HEK293 (cell line): ENCODE data around the gene CDC27.
A peak's percentile ranks its signal among the peaks of the same experiment; 100 is the strongest.

ENCODE experiments used
- CTCF ChIA-PET: fragments of 350-600 bp; formaldehyde crosslinking; extraction: SDS; loops from one replicate; lab custom pipeline; 2021; ENCODE audit warnings: antibody characterized with exemption; lab: Yijun Ruan, JAX
- POLR2A ChIA-PET: fragments of 300-600 bp; formaldehyde crosslinking; extraction: SDS; loops from one replicate; lab custom pipeline; 2020; ENCODE audit warnings: antibody characterized with exemption, inconsistent platforms; lab: Yijun Ruan, JAX
- H3K27ac ChIP-seq: fragments of 200-500 bp; sonication (Bioruptor generic); 2 replicates; pipeline ENCODE4 v1.5.1; 2014; ENCODE audit warnings: low read depth, low read length, control low read depth, inconsistent platforms; ENCODE audit errors: extremely low read depth
- H3K36me3 ChIP-seq, 2 experiments: fragments of 200-500 bp in 1 of 2; sonication (Bioruptor generic) in 1 of 2; 1 replicate in 1 of 2; 2 replicates in 1 of 2; pipeline ENCODE4 v1.5.1; 2014 to 2017; ENCODE audit warnings: inconsistent platforms in 2 of 2, low read length in 2 of 2; ENCODE audit not compliant: control insufficient read depth in 2 of 2, insufficient read depth in 1 of 2
- H3K4me1 ChIP-seq: fragments of 200-500 bp; sonication (Bioruptor generic); 2 replicates; pipeline ENCODE4 v1.5.1; 2014; ENCODE audit warnings: mild to moderate bottlenecking, low read length, inconsistent platforms; ENCODE audit not compliant: control insufficient read depth, insufficient read depth
- H3K4me3 ChIP-seq: 2 replicates; pipeline ENCODE4 v1.5.1; 2011; ENCODE audit warnings: low read depth, mild to moderate bottlenecking, control low read depth, low read length, moderate library complexity
- H3K9me3 ChIP-seq: fragments of 200-500 bp; sonication (Bioruptor generic); 2 replicates; pipeline ENCODE4 v1.5.1; 2014; ENCODE audit warnings: low read depth, low read length, inconsistent platforms; ENCODE audit not compliant: control insufficient read depth, insufficient read depth
- FEZF1 ChIP-seq: fragments of 450-650 bp; formaldehyde crosslinking; IDR thresholded peaks from 2 replicates; pipeline ENCODE4 v1.5.1; 2016; ENCODE audit warnings: missing biosample characterization, missing genetic modification characterization
- KLF7 ChIP-seq: fragments of 450-650 bp; formaldehyde crosslinking; IDR thresholded peaks from 2 replicates; pipeline ENCODE4 v1.5.1; 2016; ENCODE audit warnings: missing biosample characterization, missing genetic modification characterization, borderline replicate concordance
- PATZ1 ChIP-seq: fragments of 450-650 bp; formaldehyde crosslinking; IDR thresholded peaks from 2 replicates; pipeline ENCODE4 v1.5.1; 2016; ENCODE audit warnings: missing biosample characterization, missing genetic modification characterization
- SP3 ChIP-seq: fragments of 450-650 bp; formaldehyde crosslinking; IDR thresholded peaks from 2 replicates; pipeline ENCODE4 v1.5.1; 2016; ENCODE audit warnings: missing biosample characterization, missing genetic modification characterization
- SP7 ChIP-seq: fragments of 450-650 bp; formaldehyde crosslinking; IDR thresholded peaks from 2 replicates; pipeline ENCODE4 v1.5.1; 2016; ENCODE audit warnings: missing biosample characterization, missing genetic modification characterization
- TCF7L2 ChIP-seq: IDR thresholded peaks from 2 replicates; pipeline ENCODE4 v1.6.1; 2011; ENCODE audit warnings: low read depth, mild to moderate bottlenecking, inconsistent platforms, low read length, moderate library complexity, borderline replicate concordance
- ZBTB1 ChIP-seq: fragments of 450-650 bp; formaldehyde crosslinking; IDR thresholded peaks from 2 replicates; pipeline ENCODE4 v1.5.1; 2016; ENCODE audit warnings: missing biosample characterization, missing genetic modification characterization
- ZBTB17 ChIP-seq: fragments of 450-650 bp; formaldehyde crosslinking; IDR thresholded peaks from 2 replicates; pipeline ENCODE4 v1.5.1; 2016; ENCODE audit warnings: missing biosample characterization, missing genetic modification characterization
- ZFP3 ChIP-seq: fragments of 450-650 bp; formaldehyde crosslinking; IDR thresholded peaks from 2 replicates; pipeline ENCODE4 v1.5.1; 2016; ENCODE audit warnings: low read depth, missing biosample characterization, missing genetic modification characterization
- ZFP69B ChIP-seq: fragments of 450-650 bp; formaldehyde crosslinking; IDR thresholded peaks from 2 replicates; pipeline ENCODE4 v1.5.1; 2016; ENCODE audit warnings: missing biosample characterization, missing genetic modification characterization
- ZNF155 ChIP-seq: fragments of 450-650 bp; formaldehyde crosslinking; IDR thresholded peaks from 2 replicates; pipeline ENCODE4 v1.5.1; 2016; ENCODE audit warnings: missing biosample characterization, missing genetic modification characterization
- ZNF324 ChIP-seq: fragments of 450-650 bp; formaldehyde crosslinking; IDR thresholded peaks from 2 replicates; pipeline ENCODE4 v1.5.1; 2016; ENCODE audit warnings: missing biosample characterization, missing genetic modification characterization
- ZNF335 ChIP-seq: fragments of 450-650 bp; formaldehyde crosslinking; conservative IDR thresholded peaks from 2 replicates; pipeline ENCODE4 v1.5.1; 2016; ENCODE audit warnings: missing biosample characterization, missing genetic modification characterization
- ZNF362 ChIP-seq: fragments of 450-650 bp; formaldehyde crosslinking; IDR thresholded peaks from 2 replicates; pipeline ENCODE4 v1.5.1; 2016; ENCODE audit warnings: missing biosample characterization, missing genetic modification characterization
- ZNF366 ChIP-seq: fragments of 450-650 bp; formaldehyde crosslinking; conservative IDR thresholded peaks from 2 replicates; pipeline ENCODE4 v1.5.1; 2016; ENCODE audit warnings: missing biosample characterization, missing genetic modification characterization
- ZNF426 ChIP-seq: fragments of 450-650 bp; formaldehyde crosslinking; IDR thresholded peaks from 2 replicates; pipeline ENCODE4 v1.5.1; 2017; ENCODE audit warnings: missing biosample characterization, missing genetic modification characterization, mild to moderate bottlenecking, inconsistent platforms, moderate library complexity
- ZNF518A ChIP-seq: fragments of 450-650 bp; formaldehyde crosslinking; conservative IDR thresholded peaks from 2 replicates; pipeline ENCODE4 v1.5.1; 2016; ENCODE audit warnings: low read depth, missing biosample characterization, missing genetic modification characterization
- ZNF585B ChIP-seq: fragments of 450-650 bp; formaldehyde crosslinking; IDR thresholded peaks from 2 replicates; pipeline ENCODE4 v1.5.1; 2016; ENCODE audit warnings: missing biosample characterization, missing genetic modification characterization
- ZNF677 ChIP-seq: fragments of 450-650 bp; IDR thresholded peaks from 2 replicates; pipeline ENCODE4 v1.5.0; 2018; ENCODE audit warnings: missing biosample characterization, mild to moderate bottlenecking, missing genetic modification characterization, moderate library complexity
- ZNF692 ChIP-seq: fragments of 450-650 bp; formaldehyde crosslinking; IDR thresholded peaks from 2 replicates; pipeline ENCODE4 v1.5.1; 2016; ENCODE audit warnings: missing biosample characterization, missing genetic modification characterization
- ZNF791 ChIP-seq: fragments of 450-650 bp; formaldehyde crosslinking; IDR thresholded peaks from 2 replicates; pipeline ENCODE4 v1.5.1; 2016; ENCODE audit warnings: missing biosample characterization, missing genetic modification characterization

Gene CDC27

GRCh38 chr17:47225436-47225858 lies 36.4 kb upstream of the CDC27 start (continued):
- TF ChIP-seq ZNF518A (tag by site-specific recombination) (0 out of 2 replicates have a peak, but pooled peaks have one; percentile 41), ZNF366 (peak; percentile 73), ZNF155 (tag by site-specific recombination) (no peak), ZFP69B (tag by site-specific recombination) (peak; percentile 85; the same call in 1 of the 2 replicates), PATZ1 (tag by site-specific recombination) (peak; percentile 23; the same call in 1 of the 2 replicates), ZNF335 (tag by site-specific recombination) (peak; percentile 60), ZNF362 (peak; percentile 87), FEZF1 (tag by site-specific recombination) (peak; percentile 40; the same call in 1 of the 2 replicates), ZFP3 (tag by site-specific recombination) (no peak), ZBTB17 (tag by site-specific recombination) (peak; percentile 81), ZNF426 (tag by site-specific recombination) (no peak), ZNF692 (tag by site-specific recombination) (peak; percentile 89)

- ChIA-PET POLR2A (interaction anchor here (0.7 kb wide), 1 partner anchor 36 kb away, joined by 3 read pairs; the partner anchor contains the start of gene CDC27), CTCF (interaction anchor here (0.8 to 2.1 kb wide), 2 partner anchors 28 to 91 kb away, joined by 3 to 14 read pairs; no protein-coding TSS in a partner anchor)
- TF ChIP-seq ZNF585B (tag by site-specific recombination) (no peak), ZNF791 (no peak), ZNF324 (tag by site-specific recombination) (no peak), ZNF677 (tag by site-specific recombination) (no peak), ZBTB1 (no peak), KLF7 (no peak), TCF7L2 (no peak), SP7 (tag by site-specific recombination) (no peak), SP3 (no peak)
- no peaks in the 10 kb centered on the region for H3K9me3 ChIP-seq
- peaks cover 2% of the 10 kb centered on the region; the same call in 1 of the 2 replicates for H3K4me1 ChIP-seq
- H3K4me3 ChIP-seq: no peak overlapping the region
- peak overlapping the region; percentile 39; the same call in 1 of the 2 replicates for H3K27ac ChIP-seq
- no peaks in the 10 kb centered on the region for H3K36me3 ChIP-seq
Measured at GRCh38 chr17:47224966-47225365, 35.9 kb upstream of the CDC27 start.
